ENCODE measurements around the gene LIMS1.
"Not testable (repeated sequence)": the region's sequence is repeated elsewhere in the genome, so short reads cannot be mapped to it uniquely, and the experiment has no call there.

LIMS1 gene

GRCh38 chr2:108634576-108635160 lies 100.4 kb downstream of the LIMS1 start:
- no peak for DNase-seq (ENCODE audit: low read depth in 2 of 2)

GRCh38 chr2:108635630-108636354 lies 101.5 kb downstream of the LIMS1 start:
- no peak for DNase-seq (ENCODE audit: low read depth in 2 of 2)

- no peak for DNase-seq (ENCODE audit: low read depth in 2 of 2)
Measured at GRCh38 chr2:108637304-108637669, 103.0 kb downstream of the LIMS1 start.

GRCh38 chr2:108640731-108641130 lies 106.5 kb downstream of the LIMS1 start:
- DNase-seq (ENCODE audit: low read depth in 2 of 2), result no peak

- no peak for DNase-seq (ENCODE audit: low read depth in 2 of 2)
Measured at GRCh38 chr2:108641756-108642155, 107.5 kb downstream of the LIMS1 start.

DNA sequence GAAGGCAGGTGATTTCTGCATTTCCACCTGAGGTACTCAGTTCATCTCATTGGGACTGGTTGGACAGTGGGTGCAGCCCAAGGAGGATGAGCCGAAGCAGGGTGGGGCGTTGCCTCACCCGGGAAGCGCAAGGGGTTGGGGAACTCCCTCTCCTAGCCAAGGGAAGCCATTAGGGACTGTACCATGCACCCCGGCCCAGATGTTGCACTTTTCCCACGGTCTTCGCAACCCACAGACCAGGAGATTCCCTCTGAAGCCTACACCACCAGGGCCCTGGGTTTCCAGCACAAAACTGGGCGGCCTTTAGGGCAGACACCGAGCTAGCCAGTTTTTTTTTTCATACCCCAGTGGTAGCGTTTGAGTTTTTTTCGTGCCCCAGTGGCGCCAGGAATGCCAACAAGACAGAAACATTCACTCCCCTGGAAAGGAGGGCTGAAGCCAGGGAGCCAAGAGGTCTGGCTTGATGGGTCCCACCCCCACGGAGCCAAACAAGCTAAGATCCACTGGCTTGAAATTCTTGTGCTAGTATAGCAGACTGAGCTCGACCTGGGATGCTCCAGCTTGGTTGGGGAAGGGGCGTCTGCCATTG lies 109.1 kb downstream of the LIMS1 start:
- DNase-seq (ENCODE audit: low read depth in 2 of 2), result no peak

- DNase-seq (ENCODE audit: low read depth in 2 of 2), result not testable (repeated sequence)
Measured at GRCh38 chr2:108643862-108644261, 109.6 kb downstream of the LIMS1 start.

DNA sequence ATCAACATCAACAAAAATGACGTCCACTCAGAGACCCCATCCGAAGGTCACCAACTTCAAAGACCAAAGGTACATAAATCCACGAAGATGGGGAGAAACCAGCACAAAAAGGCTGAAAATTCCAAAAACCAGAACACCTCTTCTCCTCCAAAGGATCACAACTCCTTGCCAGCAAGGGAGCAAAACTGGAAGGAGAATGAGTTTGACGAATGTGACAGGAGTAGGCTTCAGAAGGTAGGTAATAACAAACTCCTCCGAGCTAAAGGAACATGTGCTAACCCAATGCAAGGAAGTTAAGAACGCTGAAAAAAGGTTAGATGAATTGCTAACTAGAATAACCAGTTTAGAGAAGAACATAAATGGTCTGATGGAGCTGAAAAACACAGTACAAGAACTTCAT lies 110.2 kb downstream of the LIMS1 start:
- not testable (repeated sequence) for DNase-seq (ENCODE audit: low read depth in 2 of 2)

DNA sequence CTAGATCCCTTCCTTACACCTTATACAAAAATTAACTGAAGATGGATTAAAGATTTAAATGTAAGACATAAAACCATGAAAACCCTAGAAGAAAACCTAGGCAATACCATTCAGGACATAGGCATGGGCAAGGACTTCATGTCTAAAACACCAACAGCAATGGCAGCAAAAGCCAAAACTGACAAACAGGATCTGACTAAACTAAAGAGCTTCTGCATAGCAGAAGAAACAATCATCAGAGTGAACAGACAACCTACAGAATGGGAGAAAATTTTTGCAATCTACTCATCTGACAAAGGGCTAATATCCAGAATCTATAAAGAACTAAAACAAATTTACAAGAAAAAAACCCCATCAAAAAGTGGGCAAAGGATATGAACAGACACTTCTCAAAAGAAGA lies 114.5 kb downstream of the LIMS1 start:
- not testable (repeated sequence) for DNase-seq (ENCODE audit: low read depth in 2 of 2)

DNA sequence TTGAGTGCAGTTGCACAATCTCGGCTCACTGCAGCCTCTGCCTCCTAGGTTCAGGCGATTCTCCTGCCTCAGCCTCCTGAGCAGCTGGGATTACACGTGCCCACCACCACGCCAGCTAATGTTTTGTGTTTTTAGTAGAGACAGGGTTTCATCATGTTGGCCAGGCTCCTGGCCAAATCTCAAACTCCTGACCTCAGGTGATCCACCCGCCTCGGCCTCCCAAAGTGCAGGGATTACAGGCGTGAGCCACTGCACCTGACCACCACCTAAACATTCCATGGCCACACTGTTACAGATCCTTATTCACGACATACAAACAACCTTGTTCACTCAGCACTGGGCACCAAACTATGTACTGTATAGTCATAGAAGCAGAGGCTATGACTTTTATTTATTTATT lies 116.2 kb downstream of the LIMS1 start:
- not testable (repeated sequence) for DNase-seq (ENCODE audit: low read depth in 2 of 2)

- not testable (repeated sequence) for DNase-seq (ENCODE audit: low read depth in 2 of 2)
Measured at GRCh38 chr2:108651468-108651867, 117.2 kb downstream of the LIMS1 start.

DNA sequence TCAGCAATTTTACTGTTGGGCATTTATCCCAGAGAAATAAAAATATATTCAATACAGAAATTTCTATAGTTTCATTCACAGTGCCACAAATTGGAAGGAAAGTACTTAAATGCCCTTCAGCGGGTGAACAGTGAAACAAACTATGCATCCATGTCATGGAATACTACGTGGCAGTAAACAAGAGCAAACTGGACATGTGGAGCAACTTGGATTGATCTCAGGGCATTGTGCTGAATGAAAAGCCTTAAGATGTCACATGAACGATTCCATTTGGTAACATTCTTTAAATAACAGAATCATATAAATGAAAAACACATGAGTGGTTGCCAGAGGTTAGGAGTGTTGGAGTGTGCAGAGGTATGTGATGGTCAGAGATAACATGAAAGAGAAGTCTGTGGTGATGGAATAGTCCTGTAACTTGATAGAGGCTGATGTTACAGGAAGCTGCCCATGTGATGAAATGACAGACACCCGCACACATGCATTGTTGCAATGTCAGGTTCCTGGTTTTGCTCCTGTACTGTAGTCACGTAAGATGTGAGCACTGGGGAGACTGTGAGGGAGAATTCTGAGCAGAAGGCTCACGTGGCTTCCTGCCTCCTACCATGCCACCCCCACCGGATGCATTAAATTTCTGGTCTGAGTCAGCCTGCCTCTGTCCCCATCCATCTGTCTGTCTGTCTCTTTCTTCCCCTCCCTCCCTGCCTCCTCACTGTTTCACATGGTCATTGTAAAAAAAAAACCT lies 118.1 kb downstream of the LIMS1 start:
- peak; percentile 14 to 36 for DNase-seq (ENCODE audit: low read depth in 2 of 2)

- DNase-seq (ENCODE audit: low read depth in 2 of 2), result not testable (repeated sequence)
Measured at GRCh38 chr2:108653425-108653824, 119.2 kb downstream of the LIMS1 start.

GRCh38 chr2:108653849-108654248 lies 119.6 kb downstream of the LIMS1 start:
- not testable (repeated sequence) for DNase-seq (ENCODE audit: low read depth in 2 of 2)

GRCh38 chr2:108654521-108655125 lies 120.4 kb downstream of the LIMS1 start:
- DNase-seq (ENCODE audit: low read depth in 2 of 2), result not testable (repeated sequence)

DNA sequence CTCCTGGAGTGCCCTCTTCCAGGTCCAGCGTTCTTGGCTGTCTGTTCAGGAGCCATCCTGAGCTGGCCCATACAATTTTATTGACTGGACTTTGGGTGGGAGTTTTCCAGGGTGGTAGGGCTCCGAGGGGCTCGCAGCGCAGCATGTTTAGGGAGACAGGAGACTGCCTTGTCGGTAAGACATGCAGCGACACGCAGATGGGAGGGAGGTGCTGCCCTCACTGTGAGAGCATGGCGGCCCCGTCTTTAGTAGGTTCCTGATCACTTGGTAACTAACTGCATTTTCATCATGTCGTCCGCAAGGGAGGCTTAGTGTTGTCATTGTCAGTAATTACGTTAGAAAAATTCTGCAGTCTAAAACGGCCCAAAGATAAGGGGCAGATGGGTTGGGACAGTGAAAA lies 121.0 kb downstream of the LIMS1 start:
- DNase-seq (ENCODE audit: low read depth in 2 of 2), result not testable (repeated sequence)

DNA sequence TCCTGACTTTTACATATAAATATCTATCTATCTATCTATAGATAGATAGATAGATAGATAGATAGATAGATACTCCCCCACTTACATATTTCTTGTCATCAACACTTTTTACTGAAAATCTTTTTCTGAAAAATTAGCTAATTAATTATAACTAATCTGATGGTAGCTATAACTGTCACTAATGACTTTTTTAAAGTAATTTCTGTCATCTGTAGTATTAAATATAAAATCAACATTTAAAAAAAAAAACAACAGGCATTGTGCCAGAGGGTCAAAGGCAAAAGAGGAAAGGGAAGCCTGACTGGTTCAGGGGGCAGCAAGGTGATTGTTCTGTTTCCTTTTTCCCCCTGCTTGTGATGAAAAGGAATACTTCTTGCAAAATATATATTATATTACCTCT lies 122.0 kb downstream of the LIMS1 start:
- not testable (repeated sequence) for DNase-seq (ENCODE audit: low read depth in 2 of 2)

DNA sequence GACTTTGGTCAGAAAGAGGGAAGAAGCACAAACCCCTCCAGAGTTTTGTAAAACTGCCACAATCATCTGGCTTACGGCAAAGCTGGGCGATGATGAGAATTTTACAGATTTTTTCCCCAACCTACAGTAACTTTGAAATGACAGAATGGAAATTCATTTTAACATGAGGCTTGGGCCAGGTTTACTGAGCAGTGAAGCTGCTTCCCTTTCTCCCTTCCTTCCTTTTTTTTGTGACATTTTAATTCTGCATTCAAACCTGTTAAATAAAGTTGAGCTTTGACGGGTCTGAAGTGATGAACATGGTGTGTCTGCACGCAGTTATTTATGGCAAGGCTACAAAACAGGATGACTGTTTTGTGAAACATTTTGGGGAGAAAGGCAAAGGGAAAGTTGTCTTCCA lies 123.2 kb downstream of the LIMS1 start:
- DNase-seq (ENCODE audit: low read depth in 2 of 2), result not testable (repeated sequence)

DNA sequence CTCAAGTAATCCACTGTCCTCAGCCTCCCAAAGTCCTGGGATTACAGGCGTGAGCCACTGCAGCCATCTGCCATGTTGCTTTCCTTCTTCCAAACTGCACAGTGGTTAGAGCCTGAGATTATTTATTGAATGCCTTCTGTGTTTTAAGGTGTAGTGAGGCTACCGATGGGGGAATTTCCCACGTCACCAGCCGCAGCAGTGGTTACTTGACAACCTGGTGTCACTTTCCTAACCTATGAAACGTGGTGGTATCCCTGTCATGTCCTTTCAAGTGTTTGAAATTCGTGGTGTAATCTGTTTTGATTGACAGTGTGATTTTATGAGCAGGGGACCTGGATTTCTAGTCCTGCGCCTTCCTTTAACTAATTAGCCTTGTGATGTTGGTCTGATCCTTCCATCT lies 124.3 kb downstream of the LIMS1 start:
- DNase-seq (ENCODE audit: low read depth in 2 of 2), result not testable (repeated sequence)

GRCh38 chr2:108661493-108661892 lies 127.2 kb downstream of the LIMS1 start:
- DNase-seq (ENCODE audit: low read depth in 2 of 2), result not testable (repeated sequence)

GRCh38 chr2:108662207-108662612 lies 127.9 kb downstream of the LIMS1 start:
- DNase-seq (ENCODE audit: low read depth in 2 of 2), result not testable (repeated sequence)

DNA sequence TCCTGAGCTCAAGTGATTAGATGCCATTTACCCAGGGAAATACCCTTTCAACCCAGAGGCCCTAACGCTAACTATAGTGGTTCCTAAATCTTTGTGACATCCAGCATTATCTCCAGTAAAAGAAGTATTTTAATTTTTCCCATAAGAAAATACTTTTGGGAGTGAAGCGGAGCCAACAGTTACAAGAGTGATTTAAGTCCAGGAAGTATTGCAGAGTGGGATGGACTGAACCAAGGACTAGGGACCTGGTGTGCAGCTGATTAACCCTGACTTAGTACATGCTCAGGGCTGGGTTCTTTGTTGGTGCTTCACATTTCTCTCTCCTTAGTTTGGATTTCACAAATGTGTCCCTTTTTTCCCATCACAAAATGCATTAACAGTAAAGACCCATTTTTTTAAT lies 129.1 kb downstream of the LIMS1 start:
- DNase-seq (ENCODE audit: low read depth in 2 of 2), result not testable (repeated sequence)
